Left cardiac atrium (tissue), 4 donors: ENCODE measurements around the gene ACER2. TPM values are rescaled to one million over a fixed set of nuclear protein-coding genes. Genes with fewer than 3 reads are reported as not detected.

Experiments used
- ATAC-seq, 2 donors: fragments of 200-7000 bp; cut with Tn5 transposase; one replicate each; pipeline ENCODE4 v1.9.1; 2020; ENCODE audit warnings: mild to moderate bottlenecking in 2 of 2, moderate library complexity in 2 of 2
- DNase-seq: peaks from one replicate; pipeline ENCODE4 v3.0.0-alpha.2; 2020
- intact Hi-C, 2 donors: fragments of 100-400 bp; cut with DNase I; formaldehyde crosslinking; loops; one replicate each; pipeline versions ENCODE4 v1.14.1 to v1.15.1; 2022 to 2023
- total RNA-seq, 2 donors: library from RNA; stranded (reverse); fragmentation: NEBNext Ultra II Directional; extraction: Animal tissue kit (Norgen Biotek cat#: 25700); gene quantifications; one replicate each; pipeline ENCODE4 v1.2.1, GENCODE V29; 2021
- donor health status: DM: no; HTN: yes; CAD: no.
- donor health status: DM: no; HTN: yes; CAD: no; lungs with severe emphysema.
- donor health status: DM: yes; HTN: yes; CAD: no.
- donor health status: Dilated cardiomyopathy.

ACER2 gene
- total RNA-seq, 2 donors from 2014 or later, result 3.0 to 4.7 TPM

DNA sequence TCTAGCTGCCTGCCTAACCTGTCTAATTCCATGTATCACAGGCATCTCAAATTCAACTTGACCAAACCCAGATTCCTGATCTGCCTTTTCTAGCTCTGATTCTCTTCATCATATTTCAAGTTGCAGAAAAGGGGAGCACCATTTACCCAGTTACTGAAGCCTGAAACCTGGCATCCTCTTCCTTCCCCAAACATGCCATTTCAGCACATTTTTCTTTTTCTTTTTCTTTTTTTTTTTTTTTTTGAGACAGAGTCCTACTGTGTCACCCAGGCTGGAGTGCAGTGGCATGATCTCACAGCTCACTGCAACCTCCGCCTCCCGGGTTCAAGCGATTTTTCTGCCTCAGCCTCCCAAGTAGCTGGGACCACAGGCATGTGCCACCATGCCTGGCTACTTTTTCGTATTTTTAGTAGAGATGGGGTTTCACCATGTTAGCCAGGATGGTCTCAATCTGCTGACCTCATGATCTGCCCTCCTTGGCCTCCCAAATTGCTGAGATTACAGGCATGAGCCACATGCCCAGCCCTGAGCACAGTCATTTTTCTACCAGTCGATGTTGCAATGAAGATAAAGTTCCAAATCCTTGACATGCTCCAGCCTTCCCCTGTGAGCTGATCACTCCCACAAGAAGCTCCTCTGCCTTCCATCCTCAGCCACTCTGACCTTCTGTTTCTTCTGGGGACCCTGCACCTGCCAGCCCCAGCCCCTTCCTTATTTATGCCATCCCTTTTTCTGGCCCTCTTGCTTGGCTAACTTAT lies 32.2 kb downstream of the ACER2 start:
- intact Hi-C loops, result no loop called here
- ATAC-seq (peak; percentile 51 to 71), DNase-seq (no peak)

DNA sequence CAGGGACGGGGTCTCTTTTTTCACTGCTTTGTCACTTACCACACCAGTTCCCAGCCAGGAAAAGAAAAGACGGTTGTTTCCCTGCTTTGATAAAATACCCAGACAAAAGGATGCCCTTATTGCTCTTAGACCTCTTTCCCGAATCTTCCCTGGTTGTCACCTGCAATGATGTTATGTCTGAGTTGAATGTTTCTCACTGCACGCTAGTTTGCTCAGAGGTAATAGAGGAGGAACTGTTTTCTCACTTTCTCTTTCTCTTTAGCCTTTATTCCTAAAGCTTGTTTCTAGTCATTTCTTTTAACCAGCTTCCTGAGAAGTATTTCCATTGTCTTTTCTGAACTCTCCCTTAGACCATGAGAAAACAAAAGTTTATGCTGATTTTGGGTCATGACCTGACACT lies 32.9 kb downstream of the ACER2 start:
- ATAC-seq, result no peak
- intact Hi-C loops, result no loop called here
- DNase-seq, result no peak

DNA sequence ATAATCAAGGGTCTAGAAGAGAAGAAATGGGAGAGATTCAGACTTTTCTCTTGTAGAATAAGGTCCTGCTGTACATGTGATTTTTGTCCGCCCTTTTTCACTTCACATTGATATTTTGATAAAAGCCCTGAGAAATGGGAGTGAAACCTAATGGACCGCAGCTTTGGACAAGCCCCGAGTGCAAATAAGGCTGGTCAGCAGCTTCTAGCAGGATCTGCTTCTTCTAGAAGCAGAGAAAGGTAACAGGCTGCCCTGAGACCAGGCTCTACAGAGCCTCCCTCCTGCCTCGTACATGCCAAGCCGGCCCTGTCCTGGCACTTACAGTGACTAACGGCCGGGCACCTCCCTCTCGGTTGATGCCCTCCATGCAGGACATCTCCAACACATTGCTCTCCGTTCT lies 33.4 kb downstream of the ACER2 start:
- intact Hi-C loops, result no loop called here
- DNase-seq (no peak), ATAC-seq (no peak)

DNA sequence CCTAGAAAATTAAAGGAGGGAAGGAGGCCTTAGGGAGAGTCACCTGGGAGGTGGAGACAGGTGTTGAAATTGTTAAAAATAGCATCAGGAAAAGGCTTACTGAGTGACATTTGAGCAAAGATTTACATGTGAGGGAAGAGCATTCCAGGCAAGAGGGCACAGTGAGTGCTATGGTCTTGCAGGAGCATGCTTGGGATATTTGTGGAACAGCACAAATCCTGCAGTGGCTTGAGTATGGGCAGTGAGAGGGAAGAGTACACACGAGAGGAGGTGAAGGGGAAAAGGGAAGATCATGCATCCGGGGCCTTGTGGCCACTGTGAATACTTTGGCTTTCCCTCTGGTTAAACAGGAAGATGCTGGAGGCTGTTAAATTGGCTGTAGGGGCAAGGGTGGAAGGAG lies 36.6 kb downstream of the ACER2 start:
- ATAC-seq (no peak), DNase-seq (no peak)
- intact Hi-C loops, result no loop called here

DNA sequence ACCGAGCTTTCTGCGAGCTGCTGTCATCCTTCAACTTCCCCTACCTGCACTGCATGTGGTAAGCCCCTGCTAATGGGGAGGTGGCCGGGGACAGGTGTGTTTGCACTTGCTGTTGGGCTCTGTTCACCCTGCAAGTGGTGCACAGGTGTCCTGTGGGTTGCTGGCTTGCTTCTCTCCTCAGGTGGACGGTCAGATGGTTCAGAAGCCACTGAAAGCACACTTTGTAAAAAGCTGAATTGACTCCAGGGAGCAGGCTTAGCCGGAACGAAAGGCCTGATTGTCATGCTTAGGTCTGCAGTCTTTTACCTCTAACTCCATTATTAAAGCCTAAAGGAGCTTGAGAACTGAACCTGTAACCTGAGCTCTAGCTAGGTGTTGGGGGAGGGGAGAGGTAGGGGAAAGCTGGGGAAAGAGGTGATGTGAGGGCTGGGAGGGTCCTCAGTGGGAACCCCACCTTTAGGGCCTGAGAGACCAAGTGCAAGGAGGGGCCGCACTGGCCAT lies 37.6 kb downstream of the ACER2 start:
- DNase-seq (no peak), ATAC-seq (no peak)
- intact Hi-C loops, result no loop called here

DNA sequence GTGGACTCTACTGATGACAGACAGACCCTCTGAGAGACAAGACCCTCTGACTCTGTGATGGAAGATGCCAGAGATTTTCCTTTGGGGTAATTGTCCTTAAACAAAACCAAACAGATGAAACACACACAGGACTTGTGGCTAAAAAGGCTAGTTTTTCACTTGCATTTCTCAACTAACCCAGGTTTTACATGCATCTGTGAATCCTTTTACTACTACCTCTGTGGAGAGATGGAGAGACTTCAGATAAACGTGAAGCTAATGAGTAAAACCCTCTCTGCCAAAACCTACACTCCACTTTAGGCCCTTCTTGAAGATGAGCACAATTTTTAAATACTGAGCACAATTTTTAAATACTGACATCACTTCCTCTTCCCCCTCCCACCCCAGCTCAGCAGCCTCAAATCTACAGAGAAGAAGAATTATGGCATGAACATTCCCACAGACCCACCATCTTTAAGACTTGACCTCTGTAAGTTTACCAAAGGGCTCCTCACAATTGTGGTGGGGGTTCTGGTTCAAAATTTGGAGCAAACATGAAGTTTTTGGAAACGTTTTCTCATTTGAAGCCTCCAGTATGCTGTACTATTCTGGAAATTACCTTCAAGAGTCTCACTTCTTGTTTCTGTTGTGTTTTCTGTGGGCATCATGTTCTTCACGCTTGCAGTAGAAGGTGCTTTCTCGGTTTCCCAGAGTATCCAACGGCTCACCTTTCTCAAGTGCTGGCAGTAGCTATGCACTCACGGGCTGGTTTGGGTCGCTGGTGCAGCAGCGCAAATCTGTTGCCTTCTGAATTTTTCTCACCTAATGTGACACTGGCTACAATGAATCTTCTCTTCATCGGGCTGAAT lies 42.7 kb downstream of the ACER2 start:
- no peak for ATAC-seq
- no peak for DNase-seq
- intact Hi-C loops, result loop anchor here in 1 of 2 donors (10.0 kb wide), 1 partner anchor 1197 kb away; no protein-coding TSS in a partner anchor

DNA sequence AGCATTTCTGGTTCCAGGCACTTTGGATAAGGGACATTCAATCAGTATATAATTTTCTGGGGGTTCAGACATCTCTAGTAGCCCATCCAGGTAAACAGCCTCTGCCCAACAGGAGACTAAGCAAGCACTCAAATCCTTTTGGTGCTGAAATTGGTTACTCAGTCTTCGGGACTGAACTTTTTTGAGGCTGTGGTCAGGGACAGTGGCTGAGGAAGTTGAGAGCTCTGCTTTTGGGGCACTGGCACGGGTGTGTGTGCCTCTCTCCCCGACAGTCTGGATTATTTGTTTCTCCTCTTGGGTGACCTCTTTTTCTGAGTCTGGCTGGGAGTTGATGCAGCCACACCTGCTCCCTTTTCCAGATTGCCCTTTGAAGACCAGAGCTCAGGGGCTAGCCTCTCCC lies 47.6 kb downstream of the ACER2 start:
- ATAC-seq (peak; percentile 7 to 8), DNase-seq (no peak)
- intact Hi-C loops, result loop anchor here in 1 of 2 donors (2.0 to 10.0 kb wide), 3 partner anchors 74 to 1202 kb away; partner anchors contain the start of genes RPS6 and RRAGA

DNA sequence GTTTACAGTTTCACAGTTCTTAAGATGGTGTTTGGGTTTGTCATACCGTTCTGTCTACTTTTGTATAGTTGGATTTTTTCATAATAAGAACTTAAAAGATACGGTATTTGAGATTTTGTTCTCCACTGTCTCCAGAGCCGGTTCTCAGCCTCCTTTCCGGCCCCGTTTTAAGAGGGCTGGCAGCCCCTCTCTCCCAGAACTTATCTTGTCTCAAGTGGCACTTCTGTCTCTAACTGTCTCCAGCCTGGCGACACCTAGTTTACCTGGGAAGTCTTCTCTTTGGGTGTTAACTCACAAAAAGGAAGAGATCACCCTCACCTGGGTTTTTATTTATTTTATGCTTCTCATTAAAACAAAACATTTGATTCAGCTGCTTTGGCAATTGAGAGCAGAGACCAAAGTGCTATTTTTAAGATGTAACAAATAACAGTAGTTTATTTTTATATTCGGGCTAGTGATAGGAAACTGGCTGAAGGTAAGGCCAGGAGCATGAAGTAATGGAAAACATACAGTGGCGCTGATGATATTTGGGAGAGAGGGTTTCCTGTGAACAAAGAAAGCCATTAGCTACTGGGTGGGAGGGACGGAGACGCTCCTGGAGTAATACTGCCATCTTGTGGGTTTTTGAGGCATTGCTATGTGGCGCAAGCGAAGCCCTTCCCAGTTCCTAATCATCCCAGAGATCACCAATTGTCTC lies 48.3 kb downstream of the ACER2 start:
- ATAC-seq (peak; percentile 92 to 97), DNase-seq (peak; percentile 55)
- intact Hi-C loops, result loop anchor here in 1 of 2 donors (2.0 to 10.0 kb wide), 3 partner anchors 75 to 1202 kb away; partner anchors contain the start of genes RPS6 and RRAGA

DNA sequence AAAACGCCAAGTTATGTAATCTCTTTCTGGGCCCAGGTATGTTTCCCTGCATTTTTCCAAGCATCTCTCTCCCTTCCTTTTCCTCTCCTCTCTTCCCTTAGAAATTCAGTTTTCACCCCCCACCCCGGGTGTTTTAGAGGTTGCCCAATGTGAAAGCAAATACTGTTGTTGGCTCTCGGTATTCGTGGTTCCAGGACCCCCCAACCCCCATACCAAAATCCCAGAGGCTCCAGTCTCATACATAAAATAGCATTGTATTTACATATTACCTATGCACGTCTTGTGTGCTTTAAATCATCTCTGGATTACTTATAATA lies 48.8 kb downstream of the ACER2 start:
- DNase-seq, result no peak
- ATAC-seq, result peak in 1 of 2 donors; percentile 14
- intact Hi-C loops, result loop anchor here in 1 of 2 donors (2.0 to 10.0 kb wide), 3 partner anchors 75 to 1203 kb away; partner anchors contain the start of genes RPS6 and RRAGA

DNA sequence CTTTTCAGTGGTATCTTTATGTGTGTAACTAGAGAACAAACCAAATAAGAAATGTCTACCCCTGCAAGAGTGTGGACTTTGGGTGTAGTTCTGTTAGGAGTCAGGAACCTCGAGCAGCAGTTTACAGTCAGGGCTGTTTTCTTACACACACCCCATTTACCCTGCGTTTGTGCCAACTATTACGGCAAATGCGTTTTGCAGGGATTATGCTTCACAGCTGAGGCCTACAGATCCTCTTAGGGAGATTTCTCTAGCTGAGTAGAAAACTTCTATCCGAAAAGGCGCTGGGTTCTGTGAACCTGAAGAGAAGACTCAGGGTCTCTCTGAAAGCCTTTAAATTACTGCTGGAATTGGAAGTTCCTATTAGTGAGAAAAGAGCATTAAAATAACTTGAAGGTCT lies 51.4 kb downstream of the ACER2 start:
- no peak for DNase-seq
- intact Hi-C loops, result no loop called here
- ATAC-seq, result no peak

DNA sequence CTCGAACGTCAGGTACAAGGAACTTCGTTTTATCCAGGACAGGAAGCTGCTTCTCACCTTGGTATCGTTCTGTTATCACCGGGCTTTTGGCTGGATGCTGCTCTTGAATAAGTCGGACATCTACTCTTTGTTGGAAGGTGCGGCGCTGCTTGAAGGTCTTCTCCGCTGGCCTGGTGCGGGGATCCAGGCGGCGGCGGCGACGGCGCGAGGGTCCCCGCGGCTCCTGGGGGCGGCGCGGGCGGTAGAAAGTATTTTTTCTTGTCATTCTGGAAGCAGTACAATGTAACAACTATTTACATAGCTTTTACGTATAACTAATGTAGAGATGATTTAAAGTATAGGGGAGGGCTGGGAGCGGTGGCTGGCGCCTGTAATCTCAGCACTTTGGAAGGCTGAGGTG lies 52.3 kb downstream of the ACER2 start:
- intact Hi-C loops, result no loop called here
- DNase-seq, result no peak
- no peak for ATAC-seq

DNA sequence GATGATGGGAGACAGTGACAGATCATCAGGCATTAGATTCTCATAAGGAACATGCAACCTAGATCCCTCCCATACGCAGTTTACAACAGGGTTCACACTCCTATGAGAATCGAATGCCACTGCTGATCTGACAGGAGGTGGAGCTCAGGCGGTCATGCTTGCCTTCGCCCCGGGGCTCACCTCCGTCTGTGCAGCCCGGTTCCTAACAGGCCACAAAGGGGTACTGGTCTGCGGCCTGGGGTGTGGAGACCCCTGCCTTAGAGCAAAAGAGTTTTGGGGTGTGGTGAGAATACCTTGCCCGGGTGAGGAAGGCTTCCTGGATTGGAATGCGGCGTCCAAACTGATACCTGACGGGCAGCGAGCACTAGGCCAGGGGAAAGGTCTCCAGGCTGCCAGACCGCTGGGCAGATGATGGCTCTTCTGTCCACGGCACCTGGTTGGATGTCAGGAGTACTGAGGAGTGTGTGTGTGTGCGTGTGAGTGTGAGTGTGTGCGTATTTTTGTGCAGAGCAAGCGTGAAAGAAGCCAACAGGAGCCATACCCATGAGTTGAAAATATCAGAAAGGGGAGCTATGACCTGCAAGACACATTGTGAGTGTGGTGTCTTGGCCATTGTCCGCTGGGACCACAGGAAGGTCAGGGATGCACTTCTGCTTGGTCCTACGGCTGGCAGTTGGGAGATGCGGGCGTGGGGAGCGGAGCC lies 55.4 kb downstream of the ACER2 start:
- DNase-seq (no peak), ATAC-seq (peak in 1 of 2 donors; percentile 1)
- intact Hi-C loops, result no loop called here

DNA sequence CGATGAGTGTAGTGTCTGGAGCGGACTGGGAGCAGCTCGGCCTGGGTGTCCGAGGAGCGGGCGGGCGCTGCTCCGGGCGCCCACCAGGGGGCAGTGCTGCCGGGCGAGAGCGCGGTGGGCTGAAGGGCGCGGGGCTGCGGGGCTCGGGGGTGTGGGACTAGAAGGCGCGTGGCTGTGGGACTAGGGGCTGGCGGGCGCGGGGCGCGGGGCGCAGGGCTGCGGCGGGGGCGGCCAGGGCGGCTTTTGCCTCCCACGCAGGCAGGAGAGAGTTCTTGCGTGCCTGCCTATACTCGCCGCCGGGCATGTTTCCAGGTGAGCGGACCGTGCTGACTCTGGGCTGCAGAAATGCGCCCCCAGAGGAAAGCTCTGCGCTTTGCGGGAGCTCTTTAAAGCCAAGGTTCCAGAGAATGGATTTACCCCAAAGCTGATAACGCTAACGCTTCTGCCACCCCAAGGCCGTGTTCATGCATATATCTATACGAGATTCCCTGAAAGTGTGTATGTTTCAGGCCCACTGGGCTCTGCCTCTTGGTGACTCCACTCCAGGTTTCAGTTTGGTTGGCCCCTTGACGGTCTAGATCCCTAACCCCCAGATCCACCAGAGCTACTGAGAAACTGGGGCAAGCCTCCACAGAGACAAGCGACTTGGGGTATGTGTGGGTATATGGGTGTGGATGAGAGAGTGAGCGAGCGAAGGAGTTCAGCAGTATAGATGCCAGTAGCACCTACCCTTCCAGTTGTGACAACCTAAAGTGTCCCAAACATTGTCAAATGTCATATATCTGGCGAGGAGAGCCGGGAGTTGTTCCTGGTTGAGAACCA lies 56.2 kb downstream of the ACER2 start:
- intact Hi-C loops, result no loop called here
- ATAC-seq, result peak; percentile 95 to 96
- DNase-seq, result peak; percentile 86

DNA sequence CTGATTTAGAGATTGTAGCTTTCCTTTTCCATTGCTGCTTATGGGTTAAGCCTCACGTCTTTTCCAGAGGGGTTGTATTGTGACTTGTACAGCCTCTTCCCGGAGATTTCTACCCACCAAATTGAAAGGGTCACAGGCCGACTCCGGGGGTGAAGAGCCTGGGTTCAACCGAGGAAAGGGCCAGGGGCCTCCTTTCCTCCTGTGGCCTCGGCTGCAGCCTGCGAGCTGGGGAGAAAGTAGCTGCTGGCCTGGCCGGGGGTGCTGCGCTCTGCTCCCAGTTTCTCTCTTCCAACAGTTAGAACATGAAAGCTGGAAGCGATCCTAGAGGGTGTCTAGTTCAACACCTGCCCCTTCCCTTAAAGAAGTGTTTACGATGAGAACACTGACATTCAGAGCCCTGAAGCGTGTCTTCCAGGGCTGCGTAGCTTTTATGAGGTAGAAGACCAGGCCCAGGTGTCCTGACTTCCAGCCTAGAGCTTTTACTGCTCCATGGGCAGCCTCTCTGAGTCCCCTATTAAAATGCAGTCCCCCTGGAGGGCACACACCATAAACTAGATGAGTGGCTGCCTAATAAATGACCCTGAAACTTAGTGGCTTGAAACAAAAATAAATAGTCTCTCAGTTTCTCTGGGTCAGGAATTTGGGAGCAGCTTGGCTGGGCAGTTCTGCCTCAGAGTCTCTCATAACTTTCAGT lies 56.9 kb downstream of the ACER2 start:
- intact Hi-C loops, result no loop called here
- DNase-seq, result no peak
- ATAC-seq, result no peak

DNA sequence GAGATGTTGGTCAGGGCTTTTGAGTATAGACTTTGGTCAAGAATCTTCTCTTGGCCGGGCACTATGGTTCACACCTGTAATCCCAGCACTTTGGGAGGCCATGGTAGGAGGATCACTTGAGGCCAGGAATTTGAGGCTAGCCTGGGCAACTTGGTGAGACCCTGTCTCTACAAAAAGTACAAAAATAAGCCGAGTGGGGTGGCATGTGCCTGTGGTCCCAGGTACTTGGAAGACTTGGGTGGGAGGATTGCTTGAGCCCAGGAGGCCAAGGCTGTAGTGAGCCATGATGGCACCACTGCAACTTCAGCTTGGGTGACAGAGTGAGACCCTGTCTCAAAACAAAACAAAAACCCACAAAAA lies 57.5 kb downstream of the ACER2 start:
- intact Hi-C loops, result no loop called here
- no peak for ATAC-seq
- DNase-seq, result no peak

DNA sequence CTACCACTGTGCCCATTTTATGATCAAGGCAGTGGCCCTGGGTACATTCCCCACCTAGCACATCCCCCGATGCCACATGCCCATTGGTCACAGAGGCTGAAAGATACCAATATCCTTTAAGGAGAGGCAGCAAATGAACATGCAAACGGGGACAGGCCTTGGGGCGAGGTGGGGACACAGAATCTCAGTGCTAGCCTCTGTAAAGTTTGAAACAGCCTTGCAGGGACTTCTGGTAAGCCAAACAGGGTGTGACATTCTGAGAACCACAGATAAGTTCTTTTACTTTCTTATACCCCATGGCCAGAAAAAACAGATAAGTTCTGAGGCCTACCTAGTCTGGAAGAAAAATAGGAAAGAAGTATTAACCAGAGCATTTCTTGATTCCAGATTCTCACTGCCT lies 60.5 kb downstream of the ACER2 start:
- no peak for ATAC-seq
- no peak for DNase-seq
- intact Hi-C loops, result no loop called here

DNA sequence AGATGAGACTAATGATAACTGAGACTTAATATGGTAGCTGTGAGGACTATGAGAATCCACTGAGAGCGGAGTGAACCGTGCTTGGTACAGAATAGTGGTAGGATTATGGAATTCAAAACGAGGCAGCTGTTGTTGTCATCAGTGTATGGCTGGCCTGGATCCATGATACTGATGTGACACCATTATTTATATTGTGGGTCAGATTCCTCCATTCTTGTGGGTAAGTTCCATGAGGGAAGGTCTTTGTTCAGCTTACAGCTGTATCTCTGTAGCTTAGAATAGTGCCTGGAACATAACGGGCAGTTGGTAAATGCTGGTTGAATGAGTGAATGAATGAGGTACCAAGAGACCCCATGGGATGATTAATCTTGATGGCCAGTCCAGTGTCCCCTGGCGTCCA lies 61.8 kb downstream of the ACER2 start:
- DNase-seq, result no peak
- no peak for ATAC-seq
- intact Hi-C loops, result no loop called here
